ENCODE measurements around the gene EFNA1. TPM values are rescaled to one million over a fixed set of nuclear protein-coding genes. Genes with fewer than 3 reads are reported as not detected.

The EFNA1 gene
- total RNA-seq, 6 experiments from 2014 or later = 87.5 to 419 (median 196) TPM

- H3K4me1 ChIP-seq = peaks cover 0 to 24% (median 8%) of the 10 kb centered on the region in 4 donors
- ATAC-seq = no peak
Observed at GRCh38 chr1:155121249-155121648, 6.4 kb upstream of the EFNA1 start.

GRCh38 chr1:155122308-155122707, 5.4 kb upstream of the EFNA1 start:
- WGBS (ENCODE audit: insufficient coverage, low coverage, low lambda C conversion rate, missing lambda C conversion rate) = 90% methylated on average over 2 of the region's 2 CpGs
- intact Hi-C loops (cut with DNase I) = no loop called here
- DNase-seq (no peak), ATAC-seq (no peak)
- Histone ChIP-seq H3K4me1 (peaks cover 0 to 24% (median 8%) of the 10 kb centered on the region in 4 donors), H3K27me3 (no peaks in the 10 kb centered on the region), H3K4me3 (no peak overlapping the region), H3K27ac (no peak overlapping the region), H3K9me3 (no peaks in the 10 kb centered on the region), H3K36me3 (no peaks in the 10 kb centered on the region)
- TF ChIP-seq CTCF (IDR thresholded peaks at IDR 0.05) (no peak), POLR2A (IDR thresholded peaks at IDR 0.05) (no peak)

More at GRCh38 chr1:155121249-155121648, 6.4 kb upstream of the EFNA1 start:
- TF ChIP-seq CTCF (IDR thresholded peaks at IDR 0.05) = no peak
- TF ChIP-seq POLR2A (IDR thresholded peaks at IDR 0.05) = no peak
- Histone ChIP-seq H3K36me3 (no peaks in the 10 kb centered on the region), H3K9me3 (no peaks in the 10 kb centered on the region), H3K4me3 (no peak overlapping the region), H3K27me3 (no peaks in the 10 kb centered on the region), H3K27ac (no peak overlapping the region)
- intact Hi-C loops (cut with DNase I) = no loop called here
- no peak for DNase-seq
- 100% methylated on average over 1 of the region's 2 CpGs for WGBS (ENCODE audit: insufficient coverage, low coverage, low lambda C conversion rate, missing lambda C conversion rate)

- Histone ChIP-seq H3K9me3 (no peaks in the 10 kb centered on the region), H3K36me3 (peaks cover 0 to 3% (median 0%) of the 10 kb centered on the region in 4 donors), H3K4me1 (peaks cover 0 to 24% (median 8%) of the 10 kb centered on the region in 4 donors), H3K27ac (peak overlapping the region; percentile 97 to 100 (median 99)), H3K4me3 (no peak overlapping the region), H3K27me3 (no peaks in the 10 kb centered on the region)
- no peak for TF ChIP-seq POLR2A (IDR thresholded peaks at IDR 0.05)
- TF ChIP-seq CTCF (IDR thresholded peaks at IDR 0.05) = no peak
- intact Hi-C loops (cut with DNase I) = no loop called here
- WGBS (ENCODE audit: insufficient coverage, low coverage, low lambda C conversion rate, missing lambda C conversion rate) = 73% methylated on average over 4 of the region's 4 CpGs
- DNase-seq (no peak), ATAC-seq (no peak)
Observed at GRCh38 chr1:155123801-155124200, 3.9 kb upstream of the EFNA1 start.

- Histone ChIP-seq H3K4me3 (peak overlapping the region in 2 of 3 donors; percentile 84 to 96), H3K27ac (peak overlapping the region; percentile 97 to 100 (median 99)), H3K36me3 (peaks cover 0 to 12% (median 2%) of the 10 kb centered on the region in 4 donors), H3K4me1 (peaks cover 0 to 24% (median 8%) of the 10 kb centered on the region in 4 donors), H3K27me3 (no peaks in the 10 kb centered on the region), H3K9me3 (no peaks in the 10 kb centered on the region)
- intact Hi-C loops (cut with DNase I) = no loop called here
- TF ChIP-seq CTCF (IDR thresholded peaks at IDR 0.05) = peak in 1 of 4 donors; percentile 13
- peak; percentile 34 for TF ChIP-seq POLR2A (IDR thresholded peaks at IDR 0.05)
- 31% methylated on average over 2 of the region's 16 CpGs for WGBS (ENCODE audit: insufficient coverage, low coverage, low lambda C conversion rate, missing lambda C conversion rate)
- ATAC-seq = peak; percentile 21 to 37 (median 32)
- DNase-seq = peak; percentile 86 to 94 (median 91)
Observed at GRCh38 chr1:155124503-155125463, 2.9 kb upstream of the EFNA1 start.

Data from right lobe of liver (tissue), 6 donors.